ENCODE results near the gene LRRC4C. TPM values are rescaled to one million over a fixed set of nuclear protein-coding genes. Genes with fewer than 3 reads are reported as not detected.

The LRRC4C gene
- total and polyA plus RNA-seq, 2 experiments from 2014 or later: 0.35 to 1.1 TPM

DNA sequence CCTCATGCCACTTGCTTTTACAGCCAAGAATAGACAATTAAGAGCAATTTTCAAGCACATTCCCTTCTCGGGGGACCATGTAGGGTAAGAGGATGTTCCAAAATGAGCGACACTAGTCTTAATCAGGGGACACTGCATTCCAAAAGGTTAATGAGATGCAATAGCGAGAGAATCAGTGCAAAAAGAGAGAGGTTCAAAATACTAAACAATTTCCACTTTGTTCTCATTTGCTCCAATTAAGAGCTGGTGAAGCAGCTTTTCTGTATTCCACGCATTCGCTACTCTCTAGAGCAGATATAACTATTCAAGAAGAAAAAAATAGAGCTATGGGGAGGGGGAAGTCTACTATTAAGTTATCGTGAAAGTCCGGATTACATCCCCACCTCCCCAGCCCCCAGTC is 811 bp downstream of the LRRC4C start (continued):
- TF ChIP-seq REST (IDR thresholded peaks at IDR 0.05; ENCODE audit: unreplicated experiment): no peak
- TF ChIP-seq EZH2phosphoT487 (IDR thresholded peaks at IDR 0.05; ENCODE audit: unreplicated experiment): no peak
- TF ChIP-seq, protein P1, sequence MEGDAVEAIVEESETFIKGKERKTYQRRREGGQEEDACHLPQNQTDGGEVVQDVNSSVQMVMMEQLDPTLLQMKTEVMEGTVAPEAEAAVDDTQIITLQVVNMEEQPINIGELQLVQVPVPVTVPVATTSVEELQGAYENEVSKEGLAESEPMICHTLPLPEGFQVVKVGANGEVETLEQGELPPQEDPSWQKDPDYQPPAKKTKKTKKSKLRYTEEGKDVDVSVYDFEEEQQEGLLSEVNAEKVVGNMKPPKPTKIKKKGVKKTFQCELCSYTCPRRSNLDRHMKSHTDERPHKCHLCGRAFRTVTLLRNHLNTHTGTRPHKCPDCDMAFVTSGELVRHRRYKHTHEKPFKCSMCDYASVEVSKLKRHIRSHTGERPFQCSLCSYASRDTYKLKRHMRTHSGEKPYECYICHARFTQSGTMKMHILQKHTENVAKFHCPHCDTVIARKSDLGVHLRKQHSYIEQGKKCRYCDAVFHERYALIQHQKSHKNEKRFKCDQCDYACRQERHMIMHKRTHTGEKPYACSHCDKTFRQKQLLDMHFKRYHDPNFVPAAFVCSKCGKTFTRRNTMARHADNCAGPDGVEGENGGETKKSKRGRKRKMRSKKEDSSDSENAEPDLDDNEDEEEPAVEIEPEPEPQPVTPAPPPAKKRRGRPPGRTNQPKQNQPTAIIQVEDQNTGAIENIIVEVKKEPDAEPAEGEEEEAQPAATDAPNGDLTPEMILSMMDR (conservative IDR thresholded peaks at IDR 0.05; ENCODE audit: low read depth in 2 of 2): no peak
- TF ChIP-seq EZH2 (IDR thresholded peaks at IDR 0.05; ENCODE audit: low read depth, unreplicated experiment): no peak
- no peak for TF ChIP-seq ZNF331 (CRISPR knock-in tag; IDR thresholded peaks at IDR 0.05; ENCODE audit: low read depth)

GRCh38 chr11:41458154-41458553 is 1.3 kb downstream of the LRRC4C start:
- no peaks in the 10 kb centered on the region for H3K79me2 ChIP-seq (replicated peaks; ENCODE audit: insufficient read depth)
- no peaks in the 10 kb centered on the region for H3K36me3 Mint-ChIP-seq (ENCODE audit: low read depth)
- peak; percentile 51; the same call in 1 of the 2 replicates for TF ChIP-seq NANOG (IDR thresholded peaks at IDR 0.05; ENCODE audit: borderline replicate concordance)
- TF ChIP-seq STAT1 (IDR thresholded peaks at IDR 0.05; ENCODE audit: unreplicated experiment): no peak
- peaks cover 59% of the 10 kb centered on the region for H3K4me1 Mint-ChIP-seq
- no peaks in the 10 kb centered on the region for H3K9me2 ChIP-seq (ENCODE audit: insufficient read depth)
- H3K9me3 Mint-ChIP-seq: no peaks in the 10 kb centered on the region
- H3K27ac ChIP-seq (ENCODE audit: low read depth): no peak overlapping the region
- DNase-seq (ENCODE audit: low spot score) (no peak), ATAC-seq (no peak)
- H3K36me3 ChIP-seq (ENCODE audit: insufficient read depth): no peaks in the 10 kb centered on the region
- H3K27ac Mint-ChIP-seq: no peak overlapping the region
- H4K20me1 ChIP-seq (replicated peaks; ENCODE audit: insufficient read depth): no peaks in the 10 kb centered on the region
- no peaks in the 10 kb centered on the region for H3K27me3 Mint-ChIP-seq (ENCODE audit: insufficient read depth, low read depth, poor library complexity)
- H2AFZ ChIP-seq: no peak overlapping the region
- peak overlapping the region; percentile 68 for H3K4me3 Mint-ChIP-seq
- H3K4me1 ChIP-seq (ENCODE audit: insufficient read depth): peaks cover 57% of the 10 kb centered on the region
- peak overlapping the region; percentile 47 for H3K4me3 ChIP-seq
- H3K4me2 ChIP-seq: peak overlapping the region; percentile 79
- H3K27me3 ChIP-seq (ENCODE audit: insufficient read depth): no peaks in the 10 kb centered on the region
- 0 out of 2 replicates have a peak, but pooled peaks cover 5% of the 10 kb centered on the region for H3F3A ChIP-seq (replicated peaks; ENCODE audit: low read depth)

Data from GM23338 (cell line).